Liver (tissue), 9 donors: ENCODE data around the gene BDH1. TPM values are rescaled to one million over a fixed set of nuclear protein-coding genes. Genes with fewer than 3 reads are reported as not detected.

Experiments
- DNase-seq: peaks from one replicate; pipeline ENCODE4 v3.0.0-alpha.2; 2017; ENCODE audit warnings: low spot score
- H3K27ac ChIP-seq, 2 donors: one replicate each; pipeline ENCODE4 v1.7.0; 2013; ENCODE audit warnings: inconsistent platforms in 2 of 2, low read length in 2 of 2, control low read depth in 1 of 2, low read depth in 1 of 2, mild to moderate bottlenecking in 1 of 2
- H3K27me3 ChIP-seq, 4 donors: one replicate each; pipeline versions ENCODE4 v1.6.1 to v1.7.0; 2013; ENCODE audit warnings: low read length in 3 of 4, inconsistent platforms in 1 of 4, mild to moderate bottlenecking in 1 of 4, moderate library complexity in 1 of 4; ENCODE audit not compliant: control insufficient read depth in 4 of 4, insufficient read depth in 4 of 4
- H3K36me3 ChIP-seq, 4 donors: one replicate each; pipeline versions ENCODE4 v1.6.1 to v1.7.0; 2013; ENCODE audit warnings: low read length in 3 of 4, mild to moderate bottlenecking in 3 of 4, low read depth in 1 of 4, moderate library complexity in 1 of 4; ENCODE audit not compliant: control insufficient read depth in 4 of 4, insufficient read depth in 3 of 4
- H3K4me1 ChIP-seq, 4 donors: one replicate each; pipeline versions ENCODE4 v1.6.1 to v1.7.0; 2013; ENCODE audit warnings: low read length in 3 of 4, mild to moderate bottlenecking in 3 of 4, moderate library complexity in 1 of 4; ENCODE audit not compliant: control insufficient read depth in 4 of 4, insufficient read depth in 4 of 4
- H3K4me3 ChIP-seq, 3 donors: one replicate each; pipeline versions ENCODE4 v1.6.1 to v1.7.0; 2013; ENCODE audit warnings: low read length in 3 of 3, control low read depth in 1 of 3, low read depth in 1 of 3, mild to moderate bottlenecking in 1 of 3
- H3K9ac ChIP-seq, 2 donors: one replicate each; pipeline ENCODE4 v1.7.0; 2013; ENCODE audit warnings: low read length in 2 of 2, mild to moderate bottlenecking in 2 of 2, moderate library complexity in 2 of 2, control low read depth in 1 of 2, low read depth in 1 of 2
- H3K9me3 ChIP-seq, 4 donors: one replicate each; pipeline versions ENCODE4 v1.6.1 to v1.7.0; 2013; ENCODE audit warnings: low read length in 3 of 4; ENCODE audit not compliant: control insufficient read depth in 4 of 4
- CTCF ChIP-seq: fragments of 150-350 bp; IDR thresholded peaks from 2 replicates; pipeline ENCODE4 v1.5.1; 2017; ENCODE audit warnings: improper control_type of control experiment, low read depth, low read length; ENCODE audit not compliant: missing input control
- FOXA1 ChIP-seq: IDR thresholded peaks from 2 replicates; pipeline ENCODE4 v1.6.1; 2016; ENCODE audit warnings: antibody characterized with exemption
- FOXA2 ChIP-seq: IDR thresholded peaks from 2 replicates; pipeline ENCODE4 v1.6.1; 2016; ENCODE audit warnings: antibody characterized with exemption
- GABPA ChIP-seq, 2 donors: IDR thresholded peaks in 1 of 2; conservative IDR thresholded peaks in 1 of 2; 2 replicates each; pipeline ENCODE4 v1.6.1; 2016; ENCODE audit warnings: antibody characterized with exemption in 2 of 2, mild to moderate bottlenecking in 1 of 2, moderate library complexity in 1 of 2
- JUND ChIP-seq, 2 donors: IDR thresholded peaks; 2 replicates each; pipeline ENCODE4 v1.6.1; 2016; ENCODE audit warnings: antibody characterized with exemption in 2 of 2
- NR2F2 ChIP-seq: IDR thresholded peaks from 2 replicates; pipeline ENCODE4 v1.6.1; 2016; ENCODE audit warnings: antibody characterized with exemption
- RXRA ChIP-seq, 2 donors: IDR thresholded peaks; 2 replicates each; pipeline ENCODE4 v1.6.1; 2017 to 2018; ENCODE audit warnings: antibody characterized with exemption in 2 of 2, mild to moderate bottlenecking in 1 of 2
- SP1 ChIP-seq: IDR thresholded peaks from 2 replicates; pipeline ENCODE4 v1.6.1; 2018; ENCODE audit warnings: antibody characterized with exemption, mild to moderate bottlenecking
- TAF1 ChIP-seq: conservative IDR thresholded peaks from 2 replicates; pipeline ENCODE4 v1.6.1; 2016; ENCODE audit warnings: antibody characterized with exemption, mild to moderate bottlenecking
- YY1 ChIP-seq: IDR thresholded peaks from 2 replicates; pipeline ENCODE4 v1.6.1; 2016; ENCODE audit warnings: antibody characterized with exemption, mild to moderate bottlenecking
- WGBS: extraction: QIAGEN DNeasy Blood & Tissue Kit; methylation state at CpG from one replicate; pipeline ENCODE4 v1.1.7; 2013; 5-methylcytosine and 5-hydroxymethylcytosine counted together
- polyA plus RNA-seq, 2 donors: library from polyadenylated mRNA; stranded (reverse) in 1 of 2; unstranded in 1 of 2; fragments of 200-250 nt in 1 of 2; fragments of >200 nt in 1 of 2; fragmentation: Nextera tagmentation in 1 of 2; extraction: Ambion mirVana in 1 of 2; gene quantifications; one replicate each; pipeline versions ENCODE4 v1.2.1 to v1.2.3, GENCODE V29; 2013 to 2015
- total RNA-seq, 2 donors: library from RNA; depleted of rRNA; stranded (reverse); fragments of >200 nt; gene quantifications; one replicate each; pipeline ENCODE4 v1.2.3, GENCODE V29; 2014
- TF ChIP-seq, protein P1 (sequence below): IDR thresholded peaks from 2 replicates; pipeline ENCODE4 v1.6.1; 2016; ENCODE audit warnings: antibody characterized with exemption
- TF ChIP-seq, protein P2 (sequence below): IDR thresholded peaks from 2 replicates; pipeline ENCODE4 v1.6.1; 2016; ENCODE audit warnings: antibody characterized with exemption, mild to moderate bottlenecking
- donor health status: healthy.
- donor health status: healthy.
- donor health status: healthy.
- donor health status: healthy.
- donor health status: healthy.

BDH1 gene
- total and polyA plus RNA-seq, 4 donors = 49.4 to 268 (median 177) TPM

- no peak for TF ChIP-seq TAF1
Measured at GRCh38 chr3:197542741-197543454, 12.9 kb downstream of the BDH1 start (continued).

DNA sequence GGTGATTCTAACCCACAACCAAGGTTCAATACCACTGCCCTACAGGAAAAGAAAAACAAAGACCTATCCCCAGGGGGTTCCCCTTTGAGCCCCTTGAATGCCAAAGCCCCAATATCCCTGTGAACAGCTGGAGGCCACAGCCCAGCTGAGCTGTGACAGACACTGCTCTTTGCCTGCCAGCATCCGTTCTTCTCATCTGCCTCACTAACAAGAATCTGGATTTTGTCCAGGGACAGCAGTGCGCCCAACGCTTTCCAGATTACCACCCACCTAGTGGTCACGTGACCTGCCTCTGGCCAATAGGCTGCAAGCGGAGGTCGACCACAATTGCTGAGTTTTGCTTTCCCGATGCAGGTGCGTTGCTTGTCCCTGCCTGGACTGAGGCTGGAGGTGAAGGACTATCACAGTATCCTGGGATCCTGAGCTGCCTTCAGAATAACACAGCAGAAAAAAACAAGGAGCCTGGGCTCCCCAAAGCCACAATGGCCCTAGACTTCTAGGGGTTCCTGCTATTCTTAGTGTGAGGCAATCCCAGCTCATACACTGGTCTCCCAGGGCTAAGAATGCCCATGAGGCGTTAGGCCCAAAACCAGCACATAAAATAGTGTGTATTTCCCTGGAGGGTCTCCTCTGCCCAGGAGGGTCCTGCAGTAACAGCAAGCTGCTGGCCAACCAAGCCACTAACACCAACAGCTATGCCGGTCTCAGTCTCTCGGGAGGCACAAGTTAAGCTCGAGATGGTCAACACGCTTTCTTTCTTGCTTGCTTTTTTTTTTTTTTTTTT lies 13.8 kb downstream of the BDH1 start:
- TF ChIP-seq JUND (IDR thresholded peaks at IDR 0.05) = no peak
- peak; percentile 16 for TF ChIP-seq SP1
- no peak overlapping the region for H3K9ac ChIP-seq
- no peak overlapping the region for H3K27ac ChIP-seq
- H3K4me3 ChIP-seq = no peak overlapping the region
- 57% methylated on average over 13 of the region's 13 CpGs for WGBS
- peaks cover 2 to 46% (median 36%) of the 10 kb centered on the region in 4 donors for H3K36me3 ChIP-seq
- H3K9me3 ChIP-seq = no peaks in the 10 kb centered on the region
- DNase-seq = no peak
- H3K27me3 ChIP-seq = no peaks in the 10 kb centered on the region
- peaks cover 0 to 5% (median 0%) of the 10 kb centered on the region in 4 donors for H3K4me1 ChIP-seq

GRCh38 chr3:197540961-197541377 lies 14.8 kb downstream of the BDH1 start:
- TF ChIP-seq RXRA (IDR thresholded peaks at IDR 0.05) = no peak
- TF ChIP-seq TAF1 = no peak
- TF ChIP-seq FOXA2 = no peak
- TF ChIP-seq, protein P1, sequence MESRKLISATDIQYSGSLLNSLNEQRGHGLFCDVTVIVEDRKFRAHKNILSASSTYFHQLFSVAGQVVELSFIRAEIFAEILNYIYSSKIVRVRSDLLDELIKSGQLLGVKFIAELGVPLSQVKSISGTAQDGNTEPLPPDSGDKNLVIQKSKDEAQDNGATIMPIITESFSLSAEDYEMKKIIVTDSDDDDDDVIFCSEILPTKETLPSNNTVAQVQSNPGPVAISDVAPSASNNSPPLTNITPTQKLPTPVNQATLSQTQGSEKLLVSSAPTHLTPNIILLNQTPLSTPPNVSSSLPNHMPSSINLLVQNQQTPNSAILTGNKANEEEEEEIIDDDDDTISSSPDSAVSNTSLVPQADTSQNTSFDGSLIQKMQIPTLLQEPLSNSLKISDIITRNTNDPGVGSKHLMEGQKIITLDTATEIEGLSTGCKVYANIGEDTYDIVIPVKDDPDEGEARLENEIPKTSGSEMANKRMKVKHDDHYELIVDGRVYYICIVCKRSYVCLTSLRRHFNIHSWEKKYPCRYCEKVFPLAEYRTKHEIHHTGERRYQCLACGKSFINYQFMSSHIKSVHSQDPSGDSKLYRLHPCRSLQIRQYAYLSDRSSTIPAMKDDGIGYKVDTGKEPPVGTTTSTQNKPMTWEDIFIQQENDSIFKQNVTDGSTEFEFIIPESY = no peak
- TF ChIP-seq FOXA1 = no peak
- no peak overlapping the region for H3K9ac ChIP-seq
- H3K4me1 ChIP-seq = peaks cover 0 to 5% (median 0%) of the 10 kb centered on the region in 4 donors
- H3K9me3 ChIP-seq = no peaks in the 10 kb centered on the region
- WGBS = 82% methylated on average over 3 of the region's 3 CpGs
- H3K27me3 ChIP-seq = no peaks in the 10 kb centered on the region
- no peak overlapping the region for H3K27ac ChIP-seq
- peaks cover 6 to 40% (median 33%) of the 10 kb centered on the region in 4 donors for H3K36me3 ChIP-seq
- H3K4me3 ChIP-seq = no peak overlapping the region
- no peak for DNase-seq

DNA sequence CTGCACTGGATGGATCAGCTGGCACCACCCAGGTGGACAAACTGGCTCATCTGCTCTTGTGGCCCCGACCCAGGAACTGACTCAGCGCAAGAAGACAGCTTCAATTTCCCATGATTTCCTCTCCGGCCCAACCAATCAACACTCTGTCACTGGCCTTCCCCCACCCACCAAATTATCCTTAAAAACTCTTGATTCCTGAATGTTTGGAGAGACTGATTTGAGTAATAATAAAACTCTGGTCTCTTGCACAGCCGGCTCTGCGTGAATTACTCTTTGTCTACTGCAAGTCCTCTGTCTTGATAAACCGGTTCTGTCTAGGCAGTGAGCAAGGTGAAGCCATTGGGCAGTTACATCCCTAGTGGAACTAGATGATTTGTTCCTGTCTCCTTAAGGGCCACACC lies 16.1 kb downstream of the BDH1 start:
- TF ChIP-seq GABPA (IDR thresholded peaks at IDR 0.05 in 1 of 2, conservative IDR thresholded peaks at IDR 0.05 in 1 of 2) = no peak
- no peak for TF ChIP-seq FOXA1
- TF ChIP-seq YY1 = no peak
- TF ChIP-seq, protein P2, sequence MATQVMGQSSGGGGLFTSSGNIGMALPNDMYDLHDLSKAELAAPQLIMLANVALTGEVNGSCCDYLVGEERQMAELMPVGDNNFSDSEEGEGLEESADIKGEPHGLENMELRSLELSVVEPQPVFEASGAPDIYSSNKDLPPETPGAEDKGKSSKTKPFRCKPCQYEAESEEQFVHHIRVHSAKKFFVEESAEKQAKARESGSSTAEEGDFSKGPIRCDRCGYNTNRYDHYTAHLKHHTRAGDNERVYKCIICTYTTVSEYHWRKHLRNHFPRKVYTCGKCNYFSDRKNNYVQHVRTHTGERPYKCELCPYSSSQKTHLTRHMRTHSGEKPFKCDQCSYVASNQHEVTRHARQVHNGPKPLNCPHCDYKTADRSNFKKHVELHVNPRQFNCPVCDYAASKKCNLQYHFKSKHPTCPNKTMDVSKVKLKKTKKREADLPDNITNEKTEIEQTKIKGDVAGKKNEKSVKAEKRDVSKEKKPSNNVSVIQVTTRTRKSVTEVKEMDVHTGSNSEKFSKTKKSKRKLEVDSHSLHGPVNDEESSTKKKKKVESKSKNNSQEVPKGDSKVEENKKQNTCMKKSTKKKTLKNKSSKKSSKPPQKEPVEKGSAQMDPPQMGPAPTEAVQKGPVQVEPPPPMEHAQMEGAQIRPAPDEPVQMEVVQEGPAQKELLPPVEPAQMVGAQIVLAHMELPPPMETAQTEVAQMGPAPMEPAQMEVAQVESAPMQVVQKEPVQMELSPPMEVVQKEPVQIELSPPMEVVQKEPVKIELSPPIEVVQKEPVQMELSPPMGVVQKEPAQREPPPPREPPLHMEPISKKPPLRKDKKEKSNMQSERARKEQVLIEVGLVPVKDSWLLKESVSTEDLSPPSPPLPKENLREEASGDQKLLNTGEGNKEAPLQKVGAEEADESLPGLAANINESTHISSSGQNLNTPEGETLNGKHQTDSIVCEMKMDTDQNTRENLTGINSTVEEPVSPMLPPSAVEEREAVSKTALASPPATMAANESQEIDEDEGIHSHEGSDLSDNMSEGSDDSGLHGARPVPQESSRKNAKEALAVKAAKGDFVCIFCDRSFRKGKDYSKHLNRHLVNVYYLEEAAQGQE = no peak
- no peak for TF ChIP-seq NR2F2
- TF ChIP-seq TAF1 = no peak
- no peak for TF ChIP-seq CTCF
- no peak overlapping the region for H3K27ac ChIP-seq
- DNase-seq = no peak
- H3K36me3 ChIP-seq = peaks cover 6 to 37% (median 32%) of the 10 kb centered on the region in 4 donors
- no peak overlapping the region for H3K9ac ChIP-seq
- H3K4me1 ChIP-seq = peaks cover 0 to 5% (median 0%) of the 10 kb centered on the region in 4 donors
- no peaks in the 10 kb centered on the region for H3K27me3 ChIP-seq
- 85% methylated on average over 6 of the region's 6 CpGs for WGBS
- no peak overlapping the region for H3K4me3 ChIP-seq
- H3K9me3 ChIP-seq = no peaks in the 10 kb centered on the region
